ENCODE data around the gene COL13A1. TPM values are rescaled to one million over a fixed set of nuclear protein-coding genes. Genes with fewer than 3 reads are reported as not detected.

Gene COL13A1
- total RNA-seq, 4 donors from 2014 or later: 0.19 to 6.9 (median 2.4) TPM

- intact Hi-C loops (cut with DNase I; ENCODE audit: low total_unique reads): no loop called here
Measured at GRCh38 chr10:69965919-69966662, 164.4 kb downstream of the COL13A1 start.

DNA sequence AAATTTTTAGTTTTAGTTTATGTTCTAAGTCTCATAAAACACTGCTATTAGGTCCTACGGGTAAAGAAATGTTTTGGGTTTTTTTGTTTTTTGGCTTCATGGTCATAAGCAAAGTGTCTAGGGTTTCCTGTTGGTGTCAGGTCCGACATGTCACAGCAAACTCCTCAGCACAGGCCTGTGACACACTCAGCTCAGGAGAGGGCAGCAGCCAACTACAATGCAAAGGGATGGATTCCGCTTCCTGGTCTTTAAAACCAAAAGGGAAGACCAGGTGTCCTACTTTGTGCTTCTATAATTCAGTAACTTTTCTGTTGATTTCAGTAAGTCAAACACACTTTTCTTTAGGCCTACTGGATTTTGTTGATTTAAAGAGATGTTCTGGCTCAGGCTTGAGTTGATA lies 167.1 kb downstream of the COL13A1 start:
- DNase-seq: no peak
- no peak for ATAC-seq
- in situ Hi-C loops (cut with MboI; ENCODE audit: low sequenced_read_pairs in 4 of 4): no loop called here
- Histone ChIP-seq H3K36me3 (no peaks in the 10 kb centered on the region), H3K4me1 (no peaks in the 10 kb centered on the region), H3K4me3 (no peak overlapping the region), H3K27ac (no peak overlapping the region), H3K27me3 (no peaks in the 10 kb centered on the region), H3K9me3 (no peaks in the 10 kb centered on the region)
- no peak for TF ChIP-seq POLR2A (IDR thresholded peaks at IDR 0.05)
- TF ChIP-seq, protein P1, sequence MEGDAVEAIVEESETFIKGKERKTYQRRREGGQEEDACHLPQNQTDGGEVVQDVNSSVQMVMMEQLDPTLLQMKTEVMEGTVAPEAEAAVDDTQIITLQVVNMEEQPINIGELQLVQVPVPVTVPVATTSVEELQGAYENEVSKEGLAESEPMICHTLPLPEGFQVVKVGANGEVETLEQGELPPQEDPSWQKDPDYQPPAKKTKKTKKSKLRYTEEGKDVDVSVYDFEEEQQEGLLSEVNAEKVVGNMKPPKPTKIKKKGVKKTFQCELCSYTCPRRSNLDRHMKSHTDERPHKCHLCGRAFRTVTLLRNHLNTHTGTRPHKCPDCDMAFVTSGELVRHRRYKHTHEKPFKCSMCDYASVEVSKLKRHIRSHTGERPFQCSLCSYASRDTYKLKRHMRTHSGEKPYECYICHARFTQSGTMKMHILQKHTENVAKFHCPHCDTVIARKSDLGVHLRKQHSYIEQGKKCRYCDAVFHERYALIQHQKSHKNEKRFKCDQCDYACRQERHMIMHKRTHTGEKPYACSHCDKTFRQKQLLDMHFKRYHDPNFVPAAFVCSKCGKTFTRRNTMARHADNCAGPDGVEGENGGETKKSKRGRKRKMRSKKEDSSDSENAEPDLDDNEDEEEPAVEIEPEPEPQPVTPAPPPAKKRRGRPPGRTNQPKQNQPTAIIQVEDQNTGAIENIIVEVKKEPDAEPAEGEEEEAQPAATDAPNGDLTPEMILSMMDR (IDR thresholded peaks at IDR 0.05 in 4 of 5, conservative IDR thresholded peaks at IDR 0.05 in 1 of 5): no peak
- intact Hi-C loops (cut with DNase I; ENCODE audit: low total_unique reads): no loop called here

More at GRCh38 chr10:69965919-69966662, 164.4 kb downstream of the COL13A1 start:
- no peaks in the 10 kb centered on the region for H3K36me3 ChIP-seq
- no peaks in the 10 kb centered on the region for H3K27me3 ChIP-seq
- in situ Hi-C loops (cut with MboI; ENCODE audit: low sequenced_read_pairs in 4 of 4): no loop called here
- DNase-seq: no peak
- H3K9me3 ChIP-seq: no peaks in the 10 kb centered on the region
- H3K4me1 ChIP-seq: no peaks in the 10 kb centered on the region
- no peak overlapping the region for H3K4me3 ChIP-seq
- no peak for ATAC-seq
- no peak overlapping the region for H3K27ac ChIP-seq
- no peak for TF ChIP-seq POLR2A (IDR thresholded peaks at IDR 0.05)
- TF ChIP-seq, protein P1 (IDR thresholded peaks at IDR 0.05 in 4 of 5, conservative IDR thresholded peaks at IDR 0.05 in 1 of 5): no peak

- intact Hi-C loops (cut with DNase I; ENCODE audit: low total_unique reads): no loop called here
- Histone ChIP-seq H3K36me3 (no peaks in the 10 kb centered on the region), H3K9me3 (no peaks in the 10 kb centered on the region), H3K27ac (no peak overlapping the region), H3K27me3 (peaks cover 0 to 2% (median 0%) of the 10 kb centered on the region in 3 donors), H3K4me1 (no peaks in the 10 kb centered on the region), H3K4me3 (no peak overlapping the region)
- DNase-seq (no peak), ATAC-seq (no peak)
- TF ChIP-seq, protein P1 (IDR thresholded peaks at IDR 0.05 in 4 of 5, conservative IDR thresholded peaks at IDR 0.05 in 1 of 5): no peak
- TF ChIP-seq POLR2A (IDR thresholded peaks at IDR 0.05): no peak
- in situ Hi-C loops (cut with MboI; ENCODE audit: low sequenced_read_pairs in 4 of 4): no loop called here
Measured at GRCh38 chr10:69969977-69970376, 168.3 kb downstream of the COL13A1 start.

DNA sequence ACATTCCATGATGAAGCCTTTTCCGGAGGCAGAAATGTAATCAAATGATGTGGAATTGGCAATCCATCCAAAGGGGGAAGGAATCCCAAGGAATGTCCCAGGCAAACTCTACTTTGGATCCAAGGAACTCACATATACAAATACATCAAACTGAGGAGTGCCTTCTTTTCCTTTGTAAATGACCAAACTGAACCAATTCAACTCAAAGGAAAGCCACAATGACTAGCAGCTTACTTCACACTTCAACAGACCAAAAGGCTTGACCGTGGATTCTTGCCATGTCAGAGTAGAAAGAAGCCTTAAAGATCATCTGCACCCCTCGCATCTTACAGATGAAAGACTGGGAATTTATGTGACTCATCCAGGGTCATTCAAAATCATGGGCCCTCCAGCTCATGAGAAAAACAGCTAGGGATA lies 171.3 kb downstream of the COL13A1 start:
- H3K4me1 ChIP-seq: no peaks in the 10 kb centered on the region
- intact Hi-C loops (cut with DNase I; ENCODE audit: low total_unique reads): no loop called here
- no peak for DNase-seq
- in situ Hi-C loops (cut with MboI; ENCODE audit: low sequenced_read_pairs in 4 of 4): no loop called here
- H3K27ac ChIP-seq: no peak overlapping the region
- TF ChIP-seq, protein P1 (IDR thresholded peaks at IDR 0.05 in 4 of 5, conservative IDR thresholded peaks at IDR 0.05 in 1 of 5): no peak
- no peak for TF ChIP-seq POLR2A (IDR thresholded peaks at IDR 0.05)
- no peak overlapping the region for H3K4me3 ChIP-seq
- H3K27me3 ChIP-seq: peaks cover 0 to 3% (median 0%) of the 10 kb centered on the region in 3 donors
- no peaks in the 10 kb centered on the region for H3K9me3 ChIP-seq
- H3K36me3 ChIP-seq: no peaks in the 10 kb centered on the region
- no peak for ATAC-seq
